ENCODE data around the gene USF3.

USF3 gene

GRCh38 chr3:113607219-113607596 is 89.2 kb downstream of the USF3 start:
- no peak overlapping the region for H3K27ac ChIP-seq
- TF ChIP-seq ZFX (IDR thresholded peaks at IDR 0.05) (no peak), CTCF (conservative IDR thresholded peaks at IDR 0.05) (no peak)

- TF ChIP-seq ZFX (IDR thresholded peaks at IDR 0.05), result no peak
- TF ChIP-seq CTCF (conservative IDR thresholded peaks at IDR 0.05), result no peak
- H3K27ac ChIP-seq, result no peak overlapping the region
Observed at GRCh38 chr3:113606539-113607218, 89.8 kb downstream of the USF3 start.

GRCh38 chr3:113602836-113603235 is 93.6 kb downstream of the USF3 start:
- no peak overlapping the region for H3K27ac ChIP-seq
- TF ChIP-seq CTCF (conservative IDR thresholded peaks at IDR 0.05) (no peak), ZFX (IDR thresholded peaks at IDR 0.05) (no peak)

GRCh38 chr3:113602256-113602655 is 94.2 kb downstream of the USF3 start:
- no peak for TF ChIP-seq CTCF (conservative IDR thresholded peaks at IDR 0.05)
- TF ChIP-seq ZFX (IDR thresholded peaks at IDR 0.05), result no peak
- H3K27ac ChIP-seq, result no peak overlapping the region

GRCh38 chr3:113601240-113601639 is 95.2 kb downstream of the USF3 start:
- TF ChIP-seq CTCF (conservative IDR thresholded peaks at IDR 0.05), result no peak
- no peak for TF ChIP-seq ZFX (IDR thresholded peaks at IDR 0.05)

GRCh38 chr3:113600418-113601182 is 95.8 kb downstream of the USF3 start:
- H3K27ac ChIP-seq, result no peak overlapping the region
- no peak for TF ChIP-seq ZFX (IDR thresholded peaks at IDR 0.05)
- TF ChIP-seq CTCF (conservative IDR thresholded peaks at IDR 0.05), result no peak

More at GRCh38 chr3:113601240-113601639, 95.2 kb downstream of the USF3 start:
- H3K27ac ChIP-seq, result no peak overlapping the region

Data from C4-2B (cell line).